ENCODE data around the gene BRME1.

BRME1 gene

GRCh38 chr19:13843104-13843921 lies 62.6 kb downstream of the BRME1 start:
- DNase-seq = peak; percentile 85

GRCh38 chr19:13842291-13843103 lies 63.4 kb downstream of the BRME1 start:
- DNase-seq = peak; percentile 77

DNA sequence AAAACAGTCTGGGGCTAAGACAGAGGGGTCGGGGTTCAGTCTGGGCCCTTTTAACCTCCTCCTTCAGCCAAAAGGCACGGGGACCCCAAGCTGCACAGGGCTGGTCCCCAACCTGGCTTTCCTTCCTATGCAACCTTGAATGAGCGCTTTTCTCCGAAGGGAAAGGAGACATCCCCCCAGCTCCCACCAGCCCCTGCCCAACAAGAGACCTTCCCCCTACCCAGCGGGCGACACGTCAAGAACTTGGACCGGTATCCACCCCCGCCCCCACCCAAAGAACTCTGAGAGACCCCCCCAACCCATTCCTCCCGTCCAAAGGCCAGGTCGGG lies 64.0 kb downstream of the BRME1 start:
- no peak for DNase-seq

GRCh38 chr19:13841086-13841961 lies 64.6 kb downstream of the BRME1 start:
- DNase-seq = peak; percentile 47

- DNase-seq = no peak
Observed at GRCh38 chr19:13840305-13841085, 65.4 kb downstream of the BRME1 start.

DNA sequence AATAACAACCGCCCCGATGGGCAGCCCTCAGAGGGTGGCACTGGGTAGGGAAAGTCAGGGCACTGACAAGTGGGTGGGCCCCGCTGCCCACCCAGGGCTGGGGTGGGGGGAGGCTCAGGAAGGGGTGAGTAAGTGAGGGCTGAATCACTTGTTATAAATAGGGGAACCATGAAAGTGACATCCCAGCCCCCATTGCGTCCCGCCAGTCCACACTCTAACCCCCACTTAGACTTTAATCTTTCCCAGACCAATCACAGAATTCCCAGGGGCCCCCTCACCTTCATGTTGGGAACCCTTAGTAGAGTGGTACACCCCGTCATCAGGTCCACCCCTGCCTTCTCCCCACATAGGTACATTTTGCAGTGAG lies 66.0 kb downstream of the BRME1 start:
- DNase-seq = no peak

- no peak for DNase-seq
Observed at GRCh38 chr19:13839130-13839937, 66.6 kb downstream of the BRME1 start.

DNA sequence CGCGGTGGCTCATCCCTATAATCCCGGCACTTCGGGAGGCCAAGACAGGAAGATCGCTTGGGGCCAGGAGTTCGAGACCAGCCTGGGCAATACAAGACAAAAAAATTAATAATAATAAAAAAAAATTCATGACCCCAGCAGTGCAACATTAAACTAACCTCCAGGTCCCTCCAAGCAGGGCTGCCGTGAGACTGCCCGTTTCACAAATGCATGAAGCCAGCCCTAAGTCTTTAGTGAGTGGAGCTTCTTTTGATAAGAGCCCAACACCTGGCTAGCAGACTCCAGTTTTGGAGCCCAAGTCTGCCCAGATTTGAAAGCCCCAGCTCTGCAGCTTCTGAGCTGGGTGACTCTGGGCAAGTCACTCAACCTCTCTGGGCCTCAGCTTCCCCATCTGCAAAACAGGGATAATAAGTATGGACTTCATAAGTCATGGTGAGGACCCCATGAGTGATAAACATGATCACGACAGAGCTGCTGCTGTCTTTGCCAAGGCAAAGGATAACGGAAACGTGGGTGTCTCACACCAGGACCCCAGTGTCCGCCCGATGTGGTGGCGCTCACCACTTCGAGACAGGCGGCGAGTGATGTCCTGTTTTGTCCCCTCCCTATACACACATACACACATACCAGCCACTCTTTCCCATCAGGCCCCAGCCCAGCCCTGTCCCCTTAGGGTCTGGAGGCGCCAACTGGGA lies 67.3 kb downstream of the BRME1 start:
- no peak for DNase-seq

DNA sequence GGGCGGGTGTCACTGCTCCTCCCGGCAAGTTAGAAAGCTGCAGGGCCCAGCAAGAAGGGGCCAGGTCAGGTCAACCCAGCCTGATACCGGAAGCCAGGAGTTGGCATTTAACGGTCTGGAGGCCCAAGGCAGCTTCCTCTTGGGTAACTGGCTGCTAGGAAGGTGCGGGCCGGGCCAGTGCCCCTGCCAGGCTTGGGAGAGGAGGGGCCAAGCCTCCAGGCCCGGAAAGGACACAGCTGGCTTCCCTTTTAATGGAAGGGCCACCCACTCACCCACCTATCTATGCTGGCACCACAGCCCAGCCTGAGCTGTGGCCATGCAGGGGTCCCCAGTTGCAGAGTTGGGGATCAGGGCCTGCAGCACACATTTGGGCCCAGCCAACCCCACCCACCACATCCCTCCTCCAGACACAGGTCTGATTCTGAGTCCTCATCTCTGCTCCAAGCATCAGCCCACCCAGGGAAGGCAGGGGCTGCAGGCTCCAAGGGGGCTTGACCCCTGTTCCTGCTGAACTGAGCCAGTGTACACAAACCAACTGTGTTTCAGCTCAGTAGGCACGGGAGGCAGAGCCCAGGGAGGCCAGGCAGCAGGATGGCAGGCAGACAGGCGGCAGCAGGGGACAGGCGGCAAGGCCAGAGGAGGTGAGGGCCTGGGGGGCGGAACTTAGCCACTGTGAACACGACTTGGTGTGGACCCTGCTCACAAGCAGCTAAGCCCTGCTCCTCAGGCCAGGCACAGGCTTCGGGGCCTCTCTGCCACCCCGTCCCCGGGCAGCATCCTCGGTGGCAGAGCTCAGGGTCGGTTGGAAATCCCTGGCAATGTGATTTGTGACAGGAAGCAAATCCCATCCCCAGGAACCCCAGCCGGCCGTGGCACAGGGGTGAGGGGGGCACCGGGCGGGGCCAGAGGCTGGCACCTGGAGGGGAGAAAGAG lies 69.9 kb downstream of the BRME1 start:
- no peak for DNase-seq

GRCh38 chr19:13834244-13835069 lies 71.5 kb downstream of the BRME1 start:
- peak; percentile 62 for DNase-seq

GRCh38 chr19:13833330-13834243 lies 72.3 kb downstream of the BRME1 start:
- peak; percentile 95 for DNase-seq

All from DMS53 (cell line).